Spleen (tissue), 11 donors: Measurements from ENCODE around the gene PEX11A. TPM values are rescaled to one million over a fixed set of nuclear protein-coding genes. Genes with fewer than 3 reads are reported as not detected.

Experiments used
- DNase-seq: peaks from one replicate; pipeline ENCODE4 v3.0.0-alpha.2; 2020
- H3K27ac ChIP-seq, 8 donors: fragments of 200-600 bp; sonication (generic) in 7 of 8; 1 replicate in 4 of 8; 2 replicates in 4 of 8; pipeline versions ENCODE4 v1.5.0 to v1.8.0; 2016 to 2021; ENCODE audit warnings: inconsistent platforms in 4 of 8, mild to moderate bottlenecking in 4 of 8, moderate library complexity in 1 of 8
- H3K27me3 ChIP-seq, 7 donors: fragments of 200-600 bp; sonication (generic) in 6 of 7; replicated peaks in 1 of 7; 1 replicate in 4 of 7; 2 replicates in 3 of 7; pipeline versions ENCODE4 v1.5.0 to v1.8.0; 2016 to 2021; ENCODE audit warnings: inconsistent platforms in 3 of 7, mild to moderate bottlenecking in 1 of 7
- H3K36me3 ChIP-seq, 6 donors: fragments of 200-600 bp; sonication (generic) in 5 of 6; 1 replicate in 4 of 6; 2 replicates in 2 of 6; pipeline versions ENCODE4 v1.5.0 to v1.8.0; 2016 to 2021; ENCODE audit warnings: inconsistent platforms in 2 of 6
- H3K4me1 ChIP-seq, 6 donors: fragments of 200-600 bp; sonication (generic) in 5 of 6; 1 replicate in 3 of 6; 2 replicates in 3 of 6; pipeline versions ENCODE4 v1.5.0 to v1.8.0; 2016 to 2021; ENCODE audit warnings: inconsistent platforms in 3 of 6
- H3K4me3 ChIP-seq, 8 donors: fragments of 200-600 bp; sonication (generic) in 7 of 8; 1 replicate in 4 of 8; 2 replicates in 4 of 8; pipeline versions ENCODE4 v1.5.0 to v1.8.0; 2016 to 2021; ENCODE audit warnings: inconsistent platforms in 4 of 8, mild to moderate bottlenecking in 4 of 8, moderate library complexity in 2 of 8
- H3K9me3 ChIP-seq, 8 donors: fragments of 200-600 bp; sonication (generic) in 7 of 8; 1 replicate in 4 of 8; 2 replicates in 4 of 8; pipeline versions ENCODE4 v1.5.0 to v1.8.0; 2016 to 2021; ENCODE audit warnings: inconsistent platforms in 4 of 8
- POLR2A ChIP-seq, 3 donors: fragments of 450-650 bp; IDR thresholded peaks; one replicate each; pipeline ENCODE4 v1.5.1; 2017; ENCODE audit warnings: antibody characterized with exemption in 3 of 3, mild to moderate bottlenecking in 1 of 3
- POLR2AphosphoS5 ChIP-seq, 3 donors: sonication (generic); formaldehyde crosslinking; IDR thresholded peaks; one replicate each; pipeline ENCODE4 v1.5.1; 2017; ENCODE audit warnings: antibody characterized with exemption in 3 of 3
- WGBS, 5 donors: extraction: QIAGEN DNeasy Blood & Tissue Kit in 3 of 5; methylation state at CpG; one replicate each; pipeline versions ENCODE4 v1.1.5 to v1.1.7; 2013 to 2018; 5-methylcytosine and 5-hydroxymethylcytosine counted together
- intact Hi-C: fragments of 100-400 bp; cut with DNase I; formaldehyde crosslinking; loops from one replicate; pipeline ENCODE4 v1.15.0; 2023; ENCODE audit warnings: low total_unique reads
- polyA plus RNA-seq, 3 donors: library from polyadenylated mRNA; stranded (reverse); fragments of 200-250 nt; gene quantifications; one replicate each; pipeline ENCODE4 v1.2.1, GENCODE V29; 2013
- small RNA-seq, 4 donors: library from RNA; depleted of rRNA; stranded (forward); fragments of <200 nt; gene quantifications; one replicate each; pipeline ENCODE3, GENCODE V24; 2016
- total RNA-seq, 7 donors: library from RNA; depleted of rRNA in 3 of 7; stranded (reverse); fragments of >200 nt in 3 of 7; fragmentation: NEBNext Ultra II Directional in 4 of 7; extraction: Animal tissue kit (Norgen Biotek cat#: 25700) in 4 of 7; gene quantifications; one replicate each; pipeline versions ENCODE4 v1.1.0 to v1.2.1, GENCODE V29; 2016 to 2021
- TF ChIP-seq, protein P1 (sequence below), 11 experiments: fragments of 200-600 bp in 7 of 11; fragments of 450-650 bp in 4 of 11; sonication (generic) in 4 of 11; IDR thresholded peaks in 8 of 11; conservative IDR thresholded peaks in 3 of 11; 1 replicate in 7 of 11; 2 replicates in 4 of 11; pipeline versions ENCODE4 v1.4.0 to v1.8.0; 2016 to 2021; ENCODE audit warnings: antibody characterized with exemption in 11 of 11, inconsistent platforms in 4 of 11, mild to moderate bottlenecking in 1 of 11
- donor health status: healthy with polysubstance abuse.
- donor health status: DM: no; HTN: no; CAD: no; lungs with moderate emphysema.
- donor health status: DM: no; HTN: no; CAD: no.
- donor health status: Bipolar disorder and iron deficiency.
- donor health status: healthy.
- donor health status: DM: no; HTN: no; CAD: no.
- donor health status: DM: yes; HTN: yes; CAD: no.

The PEX11A gene
- total and polyA plus RNA-seq, 10 donors: 1.9 to 6.1 (median 3.6) TPM

DNA sequence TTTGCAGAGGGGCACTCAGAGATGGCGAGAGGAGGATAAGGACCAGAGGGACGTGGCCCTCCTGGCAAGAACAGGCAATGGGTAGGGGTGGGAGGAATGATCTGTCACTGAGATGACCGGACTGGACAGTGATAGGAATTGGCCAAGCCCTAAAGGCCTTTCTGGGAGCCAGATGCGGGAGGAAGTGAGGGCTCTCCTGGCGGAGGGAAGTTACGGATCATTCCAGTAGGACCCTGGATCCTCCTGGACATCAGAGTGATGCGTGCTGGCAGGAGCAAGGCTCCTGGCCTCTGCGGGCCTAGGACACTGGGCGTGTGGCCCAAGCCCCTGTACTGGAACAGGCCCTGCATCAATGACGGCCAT lies 58.7 kb downstream of the PEX11A start:
- TF ChIP-seq POLR2AphosphoS5 (IDR thresholded peaks at IDR 0.05) (no peak), POLR2A (IDR thresholded peaks at IDR 0.05) (no peak)
- TF ChIP-seq, protein P1, sequence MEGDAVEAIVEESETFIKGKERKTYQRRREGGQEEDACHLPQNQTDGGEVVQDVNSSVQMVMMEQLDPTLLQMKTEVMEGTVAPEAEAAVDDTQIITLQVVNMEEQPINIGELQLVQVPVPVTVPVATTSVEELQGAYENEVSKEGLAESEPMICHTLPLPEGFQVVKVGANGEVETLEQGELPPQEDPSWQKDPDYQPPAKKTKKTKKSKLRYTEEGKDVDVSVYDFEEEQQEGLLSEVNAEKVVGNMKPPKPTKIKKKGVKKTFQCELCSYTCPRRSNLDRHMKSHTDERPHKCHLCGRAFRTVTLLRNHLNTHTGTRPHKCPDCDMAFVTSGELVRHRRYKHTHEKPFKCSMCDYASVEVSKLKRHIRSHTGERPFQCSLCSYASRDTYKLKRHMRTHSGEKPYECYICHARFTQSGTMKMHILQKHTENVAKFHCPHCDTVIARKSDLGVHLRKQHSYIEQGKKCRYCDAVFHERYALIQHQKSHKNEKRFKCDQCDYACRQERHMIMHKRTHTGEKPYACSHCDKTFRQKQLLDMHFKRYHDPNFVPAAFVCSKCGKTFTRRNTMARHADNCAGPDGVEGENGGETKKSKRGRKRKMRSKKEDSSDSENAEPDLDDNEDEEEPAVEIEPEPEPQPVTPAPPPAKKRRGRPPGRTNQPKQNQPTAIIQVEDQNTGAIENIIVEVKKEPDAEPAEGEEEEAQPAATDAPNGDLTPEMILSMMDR (IDR thresholded peaks at IDR 0.05 in 8 of 11, conservative IDR thresholded peaks at IDR 0.05 in 3 of 11): no peak
- intact Hi-C loops: no loop called here
- no peak overlapping the region for H3K4me3 ChIP-seq
- DNase-seq: no peak
- 85 to 95% (median 87%) methylated on average over 10 of the region's 10 CpGs for WGBS, 5 donors
- no peaks in the 10 kb centered on the region for H3K27me3 ChIP-seq
- H3K27ac ChIP-seq: no peak overlapping the region
- H3K9me3 ChIP-seq: peaks cover 0 to 8% (median 0%) of the 10 kb centered on the region in 8 donors
- no peaks in the 10 kb centered on the region for H3K4me1 ChIP-seq
- H3K36me3 ChIP-seq: peaks cover 0 to 67% (median 14%) of the 10 kb centered on the region in 6 donors

Small RNAs within 50 kb of the gene (small RNA-seq; reads per million reads assigned to genes)
- gene RNU6-132P: 0 reads per million in 4 donors

Other genes starting within 250 kb of the PEX11A start
- not detected for gene RHCG, start 194.2 kb downstream of the PEX11A start, total RNA-seq
- gene RHCG, start 194.2 kb downstream of the PEX11A start, polyA plus RNA-seq: 1 to 10 TPM in 1 of 3 donors, under 1 TPM in 2; 0.23 to 1.6 (median 0.30) TPM
- 1 to 10 TPM in 5 of 7 donors, under 1 TPM in 2; 0.47 to 3.0 (median 1.6) TPM for gene TICRR, start 115.3 kb downstream of the PEX11A start, total RNA-seq
- gene TICRR, start 115.3 kb downstream of the PEX11A start, polyA plus RNA-seq: under 1 TPM; 0.22 to 0.59 (median 0.42) TPM
- gene KIF7, start 35.3 kb downstream of the PEX11A start, total RNA-seq: 1 to 10 TPM; 2.2 to 3.9 (median 2.5) TPM
- 1 to 10 TPM; 1.1 to 1.8 (median 1.3) TPM for gene KIF7, start 35.3 kb downstream of the PEX11A start, polyA plus RNA-seq
- 1 to 10 TPM in 3 of 7 donors, under 1 TPM in 4; 0.70 to 1.8 (median 0.91) TPM for gene PLIN1, start 11.4 kb downstream of the PEX11A start, total RNA-seq
- gene PLIN1, start 11.4 kb downstream of the PEX11A start, polyA plus RNA-seq: 1 to 10 TPM in 2 of 3 donors, under 1 TPM in 1; 0.61 to 1.4 (median 1.0) TPM
- gene WDR93, start 57 bp upstream of the PEX11A start, total RNA-seq: not detected
- under 1 TPM in 2 of 3 donors, not detected in 1; 0.09 to 0.11 TPM for gene WDR93, start 57 bp upstream of the PEX11A start, polyA plus RNA-seq
- 1 to 10 TPM in 1 of 7 donors, under 1 TPM in 6; 0.19 to 1.0 (median 0.60) TPM for gene MESP1, start 60.5 kb upstream of the PEX11A start, total RNA-seq
- 1 to 10 TPM in 1 of 3 donors, under 1 TPM in 2; 0.45 to 1.2 (median 0.61) TPM for gene MESP1, start 60.5 kb upstream of the PEX11A start, polyA plus RNA-seq
- gene MESP2, start 85.6 kb upstream of the PEX11A start, total RNA-seq: not detected
- under 1 TPM in 1 of 3 donors, not detected in 2; 0.05 TPM for gene MESP2, start 85.6 kb upstream of the PEX11A start, polyA plus RNA-seq
- gene ANPEP, start 124.1 kb upstream of the PEX11A start, total RNA-seq: 100 to 1,000 TPM in 1 of 7 donors, 10 to 100 TPM in 6; 16.6 to 226 (median 35.1) TPM
- 10 to 100 TPM in 1 of 3 donors, 1 to 10 TPM in 2; 1.3 to 11.0 (median 7.7) TPM for gene ANPEP, start 124.1 kb upstream of the PEX11A start, polyA plus RNA-seq
- gene AP3S2, start 203.2 kb upstream of the PEX11A start, total RNA-seq: 10 to 100 TPM; 30.4 to 54.9 (median 34.9) TPM
- 10 to 100 TPM in 1 of 3 donors, 1 to 10 TPM in 2; 5.4 to 14.3 (median 6.7) TPM for gene AP3S2, start 203.2 kb upstream of the PEX11A start, polyA plus RNA-seq
- gene ARPIN, start 222.2 kb upstream of the PEX11A start, total RNA-seq: 10 to 100 TPM in 6 of 7 donors, 1 to 10 TPM in 1; 8.0 to 23.1 (median 12.7) TPM
- gene ARPIN, start 222.2 kb upstream of the PEX11A start, polyA plus RNA-seq: 1 to 10 TPM; 2.7 to 7.1 (median 3.1) TPM